Activated T-cell treated with anti-CD3 and anti-CD28 coated beads, Interleukin-2, amount 50 U/mL, for 4 hours (primary cell): Measurements from ENCODE around the gene RDH16. TPM values are rescaled to one million over a fixed set of nuclear protein-coding genes. Genes with fewer than 3 reads are reported as not detected.

Experiments
- ATAC-seq, 2 donors: fragments of 200-7000 bp; cut with Tn5 transposase; one replicate each; pipeline ENCODE4 v1.10.0; 2021
- DNase-seq: peaks from one replicate; pipeline ENCODE4 v3.0.0-alpha.2; 2020
- H3K27me3 Mint-ChIP-seq: one replicate; pipeline ENCODE4 v1.8.0; 2021; ENCODE audit warnings: low read depth, mixed read lengths
- H3K36me3 Mint-ChIP-seq: one replicate; pipeline ENCODE4 v1.8.0; 2022; ENCODE audit warnings: mixed read lengths; ENCODE audit not compliant: insufficient read depth
- H3K4me1 Mint-ChIP-seq: one replicate; pipeline ENCODE4 v1.8.0; 2021; ENCODE audit warnings: low read depth, mixed read lengths
- H3K4me3 Mint-ChIP-seq: one replicate; pipeline ENCODE4 v1.8.0; 2021; ENCODE audit warnings: mild to moderate bottlenecking, moderate library complexity, mixed read lengths
- H3K9me3 Mint-ChIP-seq: one replicate; pipeline ENCODE4 v1.8.0; 2021; ENCODE audit warnings: mixed read lengths
- total RNA-seq, 3 donors: library from RNA; stranded (reverse); gene quantifications; one replicate each; pipeline ENCODE4 v1.2.1, GENCODE V29; 2021

RDH16 gene
- total RNA-seq: under 1 TPM; 0.05 to 0.20 (median 0.16) TPM

GRCh38 chr12:56957229-56958052 is at the start of gene RDH16:
RDH16 (minus strand) TSS chr12:56957608; CDS start chr12:56957462, 146 bp downstream.
- no peak for DNase-seq
- Mint-ChIP-seq H3K27me3 (peaks cover 5% of the 10 kb centered on the region), H3K9me3 (peaks cover 5% of the 10 kb centered on the region), H3K36me3 (peaks cover 3% of the 10 kb centered on the region), H3K4me1 (no peaks in the 10 kb centered on the region), H3K4me3 (no peak within 1 kb of the TSS)
- ATAC-seq: no peak

- no peaks in the 10 kb centered on the region for H3K9me3 Mint-ChIP-seq
- H3K36me3 Mint-ChIP-seq: peaks cover 25% of the 10 kb centered on the region
- H3K27me3 Mint-ChIP-seq: no peaks in the 10 kb centered on the region
- peaks cover 58% of the 10 kb centered on the region for H3K4me1 Mint-ChIP-seq
- peak; percentile 27 for DNase-seq
- ATAC-seq: peak; percentile 20 to 21
- H3K4me3 Mint-ChIP-seq: peak overlapping the region; percentile 89
Measured at GRCh38 chr12:57006809-57007475, 49.5 kb upstream of the RDH16 start.

GRCh38 chr12:57005980-57006808 is 48.8 kb upstream of the RDH16 start, which contains the start of gene ZBTB39:
ZBTB39 (minus strand) TSS chr12:57006546; CDS start chr12:57004917, 1,629 bp downstream.
- Mint-ChIP-seq H3K4me1 (peaks cover 58% of the 10 kb centered on the region), H3K36me3 (peaks cover 25% of the 10 kb centered on the region), H3K4me3 (peak within 1 kb of the TSS; percentile 95), H3K9me3 (no peaks in the 10 kb centered on the region), H3K27me3 (no peaks in the 10 kb centered on the region)
- DNase-seq (peak; percentile 60), ATAC-seq (peak; percentile 80 to 82)

GRCh38 chr12:57004651-57005050 is 47.2 kb upstream of the RDH16 start:
- no peak for DNase-seq
- peak overlapping the region; percentile 95 for H3K4me3 Mint-ChIP-seq
- H3K9me3 Mint-ChIP-seq: no peaks in the 10 kb centered on the region
- no peaks in the 10 kb centered on the region for H3K27me3 Mint-ChIP-seq
- ATAC-seq: no peak
- H3K36me3 Mint-ChIP-seq: peaks cover 36% of the 10 kb centered on the region
- peaks cover 68% of the 10 kb centered on the region for H3K4me1 Mint-ChIP-seq

- no peaks in the 10 kb centered on the region for H3K27me3 Mint-ChIP-seq
- H3K9me3 Mint-ChIP-seq: no peaks in the 10 kb centered on the region
- peaks cover 40% of the 10 kb centered on the region for H3K36me3 Mint-ChIP-seq
- H3K4me3 Mint-ChIP-seq: no peak overlapping the region
- DNase-seq (no peak), ATAC-seq (no peak)
- peaks cover 75% of the 10 kb centered on the region for H3K4me1 Mint-ChIP-seq
Measured at GRCh38 chr12:57003395-57003794, 46.0 kb upstream of the RDH16 start.

GRCh38 chr12:57001448-57001906 is 44.1 kb upstream of the RDH16 start:
- Mint-ChIP-seq H3K4me3 (no peak overlapping the region), H3K27me3 (no peaks in the 10 kb centered on the region), H3K9me3 (no peaks in the 10 kb centered on the region), H3K36me3 (peaks cover 48% of the 10 kb centered on the region), H3K4me1 (peaks cover 65% of the 10 kb centered on the region)
- peak in 1 of 2 donors; percentile 11 for ATAC-seq
- peak; percentile 78 for DNase-seq

- Mint-ChIP-seq H3K27me3 (no peaks in the 10 kb centered on the region), H3K9me3 (no peaks in the 10 kb centered on the region), H3K36me3 (peaks cover 56% of the 10 kb centered on the region), H3K4me3 (no peak overlapping the region), H3K4me1 (peaks cover 61% of the 10 kb centered on the region)
- no peak for DNase-seq
- ATAC-seq: no peak
Measured at GRCh38 chr12:57000393-57000792, 43.0 kb upstream of the RDH16 start.

GRCh38 chr12:56999456-56999855 is 42.0 kb upstream of the RDH16 start:
- peaks cover 50% of the 10 kb centered on the region for H3K36me3 Mint-ChIP-seq
- no peaks in the 10 kb centered on the region for H3K27me3 Mint-ChIP-seq
- H3K4me3 Mint-ChIP-seq: no peak overlapping the region
- H3K9me3 Mint-ChIP-seq: no peaks in the 10 kb centered on the region
- peaks cover 52% of the 10 kb centered on the region for H3K4me1 Mint-ChIP-seq
- ATAC-seq (no peak), DNase-seq (no peak)

GRCh38 chr12:56998981-56999380 is 41.6 kb upstream of the RDH16 start:
- H3K36me3 Mint-ChIP-seq: peaks cover 46% of the 10 kb centered on the region
- H3K4me1 Mint-ChIP-seq: peaks cover 48% of the 10 kb centered on the region
- peak overlapping the region; percentile 9 for H3K4me3 Mint-ChIP-seq
- H3K27me3 Mint-ChIP-seq: no peaks in the 10 kb centered on the region
- ATAC-seq (peak; percentile 90 to 91), DNase-seq (no peak)
- H3K9me3 Mint-ChIP-seq: no peaks in the 10 kb centered on the region

GRCh38 chr12:56998316-56998715 is 40.9 kb upstream of the RDH16 start:
- H3K9me3 Mint-ChIP-seq: no peaks in the 10 kb centered on the region
- peaks cover 48% of the 10 kb centered on the region for H3K4me1 Mint-ChIP-seq
- DNase-seq: no peak
- no peak for ATAC-seq
- no peaks in the 10 kb centered on the region for H3K27me3 Mint-ChIP-seq
- peak overlapping the region; percentile 9 for H3K4me3 Mint-ChIP-seq
- H3K36me3 Mint-ChIP-seq: peaks cover 40% of the 10 kb centered on the region

- no peak for DNase-seq
- Mint-ChIP-seq H3K4me3 (no peak overlapping the region), H3K36me3 (peaks cover 32% of the 10 kb centered on the region), H3K27me3 (no peaks in the 10 kb centered on the region), H3K4me1 (peaks cover 42% of the 10 kb centered on the region), H3K9me3 (no peaks in the 10 kb centered on the region)
- no peak for ATAC-seq
Measured at GRCh38 chr12:56996793-56997545, 39.6 kb upstream of the RDH16 start.

- Mint-ChIP-seq H3K9me3 (no peaks in the 10 kb centered on the region), H3K4me3 (no peak overlapping the region), H3K4me1 (peaks cover 39% of the 10 kb centered on the region), H3K36me3 (peaks cover 32% of the 10 kb centered on the region), H3K27me3 (no peaks in the 10 kb centered on the region)
- DNase-seq: no peak
- no peak for ATAC-seq
Measured at GRCh38 chr12:56995930-56996496, 38.6 kb upstream of the RDH16 start.

GRCh38 chr12:56995201-56995929 is 38.0 kb upstream of the RDH16 start:
- ATAC-seq: no peak
- no peaks in the 10 kb centered on the region for H3K9me3 Mint-ChIP-seq
- H3K4me3 Mint-ChIP-seq: no peak overlapping the region
- peaks cover 27% of the 10 kb centered on the region for H3K36me3 Mint-ChIP-seq
- H3K4me1 Mint-ChIP-seq: peaks cover 33% of the 10 kb centered on the region
- H3K27me3 Mint-ChIP-seq: no peaks in the 10 kb centered on the region
- no peak for DNase-seq
